Mucosa of stomach (tissue), 1 donor: ENCODE data around the gene RHOXF2B.
"Not testable (repeated sequence)": the region's sequence is repeated elsewhere in the genome, so short reads cannot be mapped to it uniquely, and the experiment has no call there.

Experiments used
- H3K27me3 ChIP-seq: one replicate; pipeline ENCODE4 v1.7.0; 2013; ENCODE audit warnings: mild to moderate bottlenecking, low read length; ENCODE audit not compliant: control insufficient read depth, insufficient read depth
- H3K36me3 ChIP-seq: one replicate; pipeline ENCODE4 v1.7.0; 2013; ENCODE audit warnings: low read length; ENCODE audit not compliant: control insufficient read depth, insufficient read depth
- H3K4me1 ChIP-seq: one replicate; pipeline ENCODE4 v1.7.0; 2013; ENCODE audit warnings: mild to moderate bottlenecking, low read length; ENCODE audit not compliant: control insufficient read depth, insufficient read depth
- H3K4me3 ChIP-seq: one replicate; pipeline ENCODE4 v1.7.0; 2013; ENCODE audit warnings: low read length
- H3K9ac ChIP-seq: one replicate; pipeline ENCODE4 v1.7.0; 2013; ENCODE audit warnings: mild to moderate bottlenecking, low read length, moderate library complexity
- H3K9me3 ChIP-seq: one replicate; pipeline ENCODE4 v1.7.0; 2013; ENCODE audit warnings: mild to moderate bottlenecking, low read length, moderate library complexity; ENCODE audit not compliant: control insufficient read depth
- donor health status: Pancreatic carcinoma.

Gene RHOXF2B

GRCh38 chrX:120042712-120043111 is 34.8 kb downstream of the RHOXF2B start:
- not testable (repeated sequence) for H3K9me3 ChIP-seq, H3K4me3 ChIP-seq, H3K4me1 ChIP-seq, H3K9ac ChIP-seq, H3K36me3 ChIP-seq, H3K27me3 ChIP-seq

- H3K9me3 ChIP-seq, H3K4me3 ChIP-seq, H3K27me3 ChIP-seq, H3K36me3 ChIP-seq, H3K9ac ChIP-seq, H3K4me1 ChIP-seq: not testable (repeated sequence)
Measured at GRCh38 chrX:120042247-120042646, 35.2 kb downstream of the RHOXF2B start.

GRCh38 chrX:120040176-120040575 is 37.3 kb downstream of the RHOXF2B start:
- not testable (repeated sequence) for H3K9me3 ChIP-seq, H3K36me3 ChIP-seq, H3K4me1 ChIP-seq, H3K4me3 ChIP-seq, H3K9ac ChIP-seq, H3K27me3 ChIP-seq

- not testable (repeated sequence) for H3K9ac ChIP-seq, H3K4me3 ChIP-seq, H3K4me1 ChIP-seq, H3K36me3 ChIP-seq, H3K9me3 ChIP-seq, H3K27me3 ChIP-seq
Measured at GRCh38 chrX:120039087-120039733, 38.3 kb downstream of the RHOXF2B start.

- H3K9me3 ChIP-seq: no peaks in the 10 kb centered on the region
- no peak overlapping the region for H3K9ac ChIP-seq
- H3K36me3 ChIP-seq: no peaks in the 10 kb centered on the region
- no peaks in the 10 kb centered on the region for H3K27me3 ChIP-seq
- H3K4me3 ChIP-seq: no peak overlapping the region
- H3K4me1 ChIP-seq: no peaks in the 10 kb centered on the region
Measured at GRCh38 chrX:120036704-120037103, 40.8 kb downstream of the RHOXF2B start.

- H3K36me3 ChIP-seq, H3K9ac ChIP-seq, H3K4me3 ChIP-seq, H3K27me3 ChIP-seq, H3K4me1 ChIP-seq, H3K9me3 ChIP-seq: not testable (repeated sequence)
Measured at GRCh38 chrX:120035522-120036309, 41.8 kb downstream of the RHOXF2B start.

GRCh38 chrX:120029354-120029753 is 48.1 kb downstream of the RHOXF2B start:
- Histone ChIP-seq H3K4me1 (no peaks in the 10 kb centered on the region), H3K4me3 (no peak overlapping the region), H3K9me3 (no peaks in the 10 kb centered on the region), H3K27me3 (no peaks in the 10 kb centered on the region), H3K36me3 (no peaks in the 10 kb centered on the region), H3K9ac (no peak overlapping the region)

- no peak overlapping the region for H3K4me3 ChIP-seq
- no peaks in the 10 kb centered on the region for H3K9me3 ChIP-seq
- no peaks in the 10 kb centered on the region for H3K4me1 ChIP-seq
- H3K27me3 ChIP-seq: no peaks in the 10 kb centered on the region
- no peaks in the 10 kb centered on the region for H3K36me3 ChIP-seq
- no peak overlapping the region for H3K9ac ChIP-seq
Measured at GRCh38 chrX:120023259-120023658, 54.2 kb downstream of the RHOXF2B start.

- H3K4me1 ChIP-seq: no peaks in the 10 kb centered on the region
- no peaks in the 10 kb centered on the region for H3K27me3 ChIP-seq
- no peak overlapping the region for H3K4me3 ChIP-seq
- H3K9ac ChIP-seq: no peak overlapping the region
- H3K36me3 ChIP-seq: no peaks in the 10 kb centered on the region
- H3K9me3 ChIP-seq: no peaks in the 10 kb centered on the region
Measured at GRCh38 chrX:120022763-120023162, 54.7 kb downstream of the RHOXF2B start.
